PC-3 (cell line): ENCODE measurements around the gene ABCF1.

Source experiments
- CTCF ChIP-seq: fragments of 300-600 bp; sonication (generic); conservative IDR thresholded peaks from 2 replicates; pipeline ENCODE4 v1.5.1; 2017; ENCODE audit warnings: antibody characterized with exemption, low read depth, mild to moderate bottlenecking, low read length
- EZH2 ChIP-seq: fragments of 300-600 bp; sonication (generic); IDR thresholded peaks from one replicate; pipeline ENCODE4 v1.6.1; 2017; ENCODE audit warnings: antibody characterized with exemption, mild to moderate bottlenecking, low read length; ENCODE audit not compliant: unreplicated experiment
- EZH2phosphoT487 ChIP-seq: fragments of 300-600 bp; sonication (generic); IDR thresholded peaks from 2 replicates; pipeline ENCODE4 v1.6.1; 2018; ENCODE audit warnings: mild to moderate bottlenecking, antibody characterized with exemption, low read length, borderline replicate concordance

DNA sequence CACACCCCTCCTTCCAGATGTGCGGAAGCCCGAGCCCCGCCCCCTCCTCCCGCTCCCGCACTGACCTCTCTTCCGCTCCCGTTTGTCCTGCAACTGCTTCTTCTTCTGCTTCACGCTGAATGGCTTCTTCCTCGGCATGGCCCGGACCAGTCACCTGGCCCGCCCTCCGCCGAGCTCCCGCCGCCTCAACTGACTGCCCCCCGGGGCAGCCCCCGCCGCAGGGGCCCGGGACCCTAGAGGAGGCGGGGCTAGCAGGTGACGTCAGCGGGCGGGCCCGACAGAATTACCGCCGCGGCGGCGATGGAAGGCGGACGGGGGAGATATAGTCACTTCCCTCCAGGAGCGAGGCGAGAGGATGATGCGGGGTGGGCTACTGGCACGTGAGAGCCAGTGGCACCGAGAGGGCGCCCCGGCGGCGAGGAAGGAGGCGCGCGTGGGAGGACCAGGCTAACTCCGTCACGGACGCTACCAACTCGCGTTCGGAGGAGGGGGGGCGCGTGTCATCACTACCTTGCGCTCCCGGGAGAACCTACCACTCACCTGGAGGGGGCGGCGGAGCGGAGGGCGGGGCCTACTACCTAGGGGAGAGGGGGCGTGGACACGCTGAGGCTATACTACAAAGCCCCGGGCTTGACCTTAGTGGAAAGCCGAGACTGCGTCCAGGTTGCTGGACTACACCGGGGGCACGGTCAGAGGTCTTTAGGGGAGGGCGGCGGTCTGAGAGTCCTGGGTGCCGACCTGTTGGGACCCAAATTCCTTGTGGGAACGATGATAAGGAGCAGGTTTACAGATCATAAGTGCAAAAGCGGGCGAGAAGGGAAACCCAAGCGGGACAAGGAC, 15.0 kb upstream of the ABCF1 start, which contains the start of gene GNL1:
- no peak for TF ChIP-seq CTCF
- TF ChIP-seq EZH2, result no peak
- TF ChIP-seq EZH2phosphoT487, result no peak
